Neural cell (in vitro differentiated cells): Measurements from ENCODE around the gene HIBADH. TPM values are rescaled to one million over a fixed set of nuclear protein-coding genes. Genes with fewer than 3 reads are reported as not detected.

Experiments used
- H2AFZ ChIP-seq: fragments of 200-600, 300-800 bp; sonication (generic), shearing (Covaris generic); 2 replicates; pipeline ENCODE4 v1.6.0; 2014; ENCODE audit warnings: low read depth, mild to moderate bottlenecking, antibody characterized with exemption, low read length, moderate library complexity
- H3F3A ChIP-seq: fragments of 200-600 bp; shearing (Covaris generic); 2 replicates; pipeline ENCODE4 v1.6.1; 2016; ENCODE audit warnings: mild to moderate bottlenecking, moderate library complexity, mixed read lengths, antibody characterized with exemption, low read length; ENCODE audit not compliant: insufficient read depth, poor library complexity, severe bottlenecking
- H3K27ac ChIP-seq: fragments of 200-600, 300-800 bp; sonication (generic), shearing (Covaris generic); 2 replicates; pipeline ENCODE4 v1.5.1; 2014; ENCODE audit warnings: mild to moderate bottlenecking, low read length, moderate library complexity
- H3K27me3 ChIP-seq: fragments of 300-800, 200-600 bp; sonication (generic), shearing (Covaris generic); 2 replicates; pipeline ENCODE4 v1.6.0; 2014; ENCODE audit warnings: mild to moderate bottlenecking, low read depth, low read length, moderate library complexity; ENCODE audit not compliant: insufficient read depth
- H3K36me3 ChIP-seq: fragments of 300-800, 200-600 bp; sonication (generic), shearing (Covaris generic); 2 replicates; pipeline ENCODE4 v1.5.1; 2014; ENCODE audit warnings: mild to moderate bottlenecking, antibody characterized with exemption, low read length, moderate library complexity; ENCODE audit not compliant: insufficient read depth
- H3K4me2 ChIP-seq: fragments of 300-800, 200-600 bp; sonication (generic), shearing (Covaris generic); 2 replicates; pipeline ENCODE4 v1.6.0; 2014; ENCODE audit warnings: mild to moderate bottlenecking, low read length
- H3K4me3 ChIP-seq: fragments of 300-800, 200-600 bp; sonication (generic), shearing (Covaris generic); 2 replicates; pipeline ENCODE4 v1.5.1; 2014; ENCODE audit warnings: mild to moderate bottlenecking, low read length, moderate library complexity
- H3K79me2 ChIP-seq: fragments of 200-600 bp; shearing (Covaris generic); replicated peaks from 2 replicates; pipeline ENCODE4 v1.6.0; 2014; ENCODE audit warnings: mild to moderate bottlenecking, low read length, moderate library complexity; ENCODE audit not compliant: insufficient read depth
- H3K9ac ChIP-seq: fragments of 300-800, 200-600 bp; sonication (generic), shearing (Covaris generic); 2 replicates; pipeline ENCODE4 v1.6.1; 2016; ENCODE audit warnings: mild to moderate bottlenecking, low read length, mixed read lengths
- H3K9me2 ChIP-seq: fragments of 200-600 bp; shearing (Covaris generic); 2 replicates; pipeline ENCODE4 v1.6.1; 2016; ENCODE audit warnings: mild to moderate bottlenecking, low read length, mixed read lengths; ENCODE audit not compliant: insufficient read depth
- H3K9me3 ChIP-seq: fragments of 200-600, 300-800 bp; sonication (generic), shearing (Covaris generic); 2 replicates; pipeline ENCODE4 v1.6.1; 2016; ENCODE audit warnings: mild to moderate bottlenecking, mixed run types, low read length, moderate library complexity, mixed read lengths
- H4K20me1 ChIP-seq: fragments of 200-600 bp; shearing (Covaris generic); 2 replicates; pipeline ENCODE4 v1.6.1; 2016; ENCODE audit warnings: mild to moderate bottlenecking, mixed run types; ENCODE audit not compliant: insufficient read depth
- CTCF ChIP-seq: fragments of 450-650 bp; IDR thresholded peaks from 2 replicates; pipeline ENCODE4 v1.5.1; 2014; ENCODE audit warnings: antibody characterized with exemption, mild to moderate bottlenecking, moderate library complexity; ENCODE audit not compliant: poor library complexity, severe bottlenecking
- EP300 ChIP-seq: fragments of 450-650 bp; conservative IDR thresholded peaks from 2 replicates; pipeline ENCODE4 v1.6.1; 2014; ENCODE audit warnings: antibody characterized with exemption, mild to moderate bottlenecking, moderate library complexity; ENCODE audit not compliant: poor library complexity, severe bottlenecking
- EZH2 ChIP-seq: fragments of 200-600, 300-800 bp; shearing (Covaris generic), sonication (generic); IDR thresholded peaks from 2 replicates; pipeline ENCODE4 v1.6.1; 2014; ENCODE audit warnings: antibody characterized with exemption, low read length, borderline replicate concordance, mild to moderate bottlenecking; ENCODE audit not compliant: insufficient read depth, poor library complexity, severe bottlenecking
- MXI1 ChIP-seq: fragments of 450-650 bp; conservative IDR thresholded peaks from 2 replicates; pipeline ENCODE4 v1.6.1; 2014; ENCODE audit warnings: antibody characterized with exemption, mild to moderate bottlenecking; ENCODE audit not compliant: poor library complexity, severe bottlenecking
- POLR2AphosphoS5 ChIP-seq: IDR thresholded peaks from 2 replicates; pipeline ENCODE4 v1.6.1; 2012
- RAD21 ChIP-seq: fragments of 450-650 bp; conservative IDR thresholded peaks from 2 replicates; pipeline ENCODE4 v1.6.1; 2014; ENCODE audit warnings: antibody characterized with exemption, mild to moderate bottlenecking, moderate library complexity
- SMC3 ChIP-seq: fragments of 450-650 bp; conservative IDR thresholded peaks from 2 replicates; pipeline ENCODE4 v1.6.1; 2014; ENCODE audit warnings: antibody characterized with exemption, mild to moderate bottlenecking, moderate library complexity; ENCODE audit not compliant: poor library complexity
- TAF1 ChIP-seq: IDR thresholded peaks from 2 replicates; pipeline ENCODE4 v1.6.1; 2012; ENCODE audit warnings: low read depth
- polyA plus RNA-seq: library from polyadenylated mRNA; depleted of rRNA; stranded (reverse); fragments of >200 nt; gene quantifications from 2 replicates; pipeline ENCODE4 v1.2.3, GENCODE V29; 2014
- TF ChIP-seq, protein P1 (sequence below): IDR thresholded peaks from 2 replicates; pipeline ENCODE4 v1.6.1; 2012; ENCODE audit warnings: borderline replicate concordance

The HIBADH gene
- polyA plus RNA-seq, 1 donor from 2014 or later: 14.4 TPM

GRCh38 chr7:27593226-27593625 lies 69.5 kb downstream of the HIBADH start:
- no peaks in the 10 kb centered on the region for H4K20me1 ChIP-seq
- H3K9me3 ChIP-seq: no peaks in the 10 kb centered on the region
- TF ChIP-seq POLR2AphosphoS5: no peak
- no peak for TF ChIP-seq SMC3
- no peak for TF ChIP-seq CTCF
- TF ChIP-seq, protein P1, sequence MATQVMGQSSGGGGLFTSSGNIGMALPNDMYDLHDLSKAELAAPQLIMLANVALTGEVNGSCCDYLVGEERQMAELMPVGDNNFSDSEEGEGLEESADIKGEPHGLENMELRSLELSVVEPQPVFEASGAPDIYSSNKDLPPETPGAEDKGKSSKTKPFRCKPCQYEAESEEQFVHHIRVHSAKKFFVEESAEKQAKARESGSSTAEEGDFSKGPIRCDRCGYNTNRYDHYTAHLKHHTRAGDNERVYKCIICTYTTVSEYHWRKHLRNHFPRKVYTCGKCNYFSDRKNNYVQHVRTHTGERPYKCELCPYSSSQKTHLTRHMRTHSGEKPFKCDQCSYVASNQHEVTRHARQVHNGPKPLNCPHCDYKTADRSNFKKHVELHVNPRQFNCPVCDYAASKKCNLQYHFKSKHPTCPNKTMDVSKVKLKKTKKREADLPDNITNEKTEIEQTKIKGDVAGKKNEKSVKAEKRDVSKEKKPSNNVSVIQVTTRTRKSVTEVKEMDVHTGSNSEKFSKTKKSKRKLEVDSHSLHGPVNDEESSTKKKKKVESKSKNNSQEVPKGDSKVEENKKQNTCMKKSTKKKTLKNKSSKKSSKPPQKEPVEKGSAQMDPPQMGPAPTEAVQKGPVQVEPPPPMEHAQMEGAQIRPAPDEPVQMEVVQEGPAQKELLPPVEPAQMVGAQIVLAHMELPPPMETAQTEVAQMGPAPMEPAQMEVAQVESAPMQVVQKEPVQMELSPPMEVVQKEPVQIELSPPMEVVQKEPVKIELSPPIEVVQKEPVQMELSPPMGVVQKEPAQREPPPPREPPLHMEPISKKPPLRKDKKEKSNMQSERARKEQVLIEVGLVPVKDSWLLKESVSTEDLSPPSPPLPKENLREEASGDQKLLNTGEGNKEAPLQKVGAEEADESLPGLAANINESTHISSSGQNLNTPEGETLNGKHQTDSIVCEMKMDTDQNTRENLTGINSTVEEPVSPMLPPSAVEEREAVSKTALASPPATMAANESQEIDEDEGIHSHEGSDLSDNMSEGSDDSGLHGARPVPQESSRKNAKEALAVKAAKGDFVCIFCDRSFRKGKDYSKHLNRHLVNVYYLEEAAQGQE: no peak
- no peak for TF ChIP-seq TAF1
- no peak for TF ChIP-seq EZH2
- H3K9me2 ChIP-seq: no peaks in the 10 kb centered on the region
- H3K27ac ChIP-seq: no peak overlapping the region
- H3K9ac ChIP-seq: no peak overlapping the region
- H3F3A ChIP-seq: no peaks in the 10 kb centered on the region
- H3K27me3 ChIP-seq: no peaks in the 10 kb centered on the region
- no peak overlapping the region for H2AFZ ChIP-seq
- H3K4me3 ChIP-seq: no peak overlapping the region
- no peaks in the 10 kb centered on the region for H3K79me2 ChIP-seq
- H3K4me2 ChIP-seq: no peak overlapping the region
- H3K36me3 ChIP-seq: no peaks in the 10 kb centered on the region

GRCh38 chr7:27590416-27590815 lies 72.3 kb downstream of the HIBADH start:
- Histone ChIP-seq H3K79me2 (no peaks in the 10 kb centered on the region), H4K20me1 (no peaks in the 10 kb centered on the region), H3K36me3 (no peaks in the 10 kb centered on the region), H3K4me2 (no peak overlapping the region), H3K27me3 (no peaks in the 10 kb centered on the region), H3K9me2 (no peaks in the 10 kb centered on the region), H3K9ac (no peak overlapping the region), H3K9me3 (no peaks in the 10 kb centered on the region), H3K4me3 (no peak overlapping the region), H2AFZ (no peak overlapping the region), H3F3A (no peaks in the 10 kb centered on the region), H3K27ac (no peak overlapping the region)
- TF ChIP-seq EZH2 (no peak), EP300 (no peak)

DNA sequence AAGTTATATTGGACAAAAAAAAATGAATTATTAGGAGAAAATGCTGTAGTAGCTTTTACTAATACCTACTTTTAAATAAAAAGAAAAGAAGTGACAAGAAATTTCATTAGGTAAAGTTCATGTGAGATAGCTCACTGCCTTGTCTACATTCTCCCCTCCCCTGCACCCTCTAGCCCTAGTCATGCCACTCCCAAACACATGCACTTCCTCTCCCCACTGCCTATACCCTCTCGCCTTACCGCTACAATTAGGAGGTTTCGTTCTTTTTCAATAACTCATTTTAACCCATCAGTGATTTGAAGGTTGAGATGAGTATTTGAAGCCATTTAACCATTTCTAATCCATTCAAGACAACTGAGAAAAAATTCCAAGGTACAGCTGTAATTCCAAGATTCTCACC lies 75.3 kb downstream of the HIBADH start:
- Histone ChIP-seq H4K20me1 (no peaks in the 10 kb centered on the region), H3K36me3 (no peaks in the 10 kb centered on the region), H3K9me3 (no peaks in the 10 kb centered on the region), H3F3A (no peaks in the 10 kb centered on the region), H3K9ac (no peak overlapping the region), H3K4me2 (no peak overlapping the region), H2AFZ (no peak overlapping the region), H3K79me2 (no peaks in the 10 kb centered on the region), H3K27ac (no peak overlapping the region), H3K27me3 (no peaks in the 10 kb centered on the region), H3K4me3 (no peak overlapping the region), H3K9me2 (no peaks in the 10 kb centered on the region)
- TF ChIP-seq MXI1: no peak
- TF ChIP-seq POLR2AphosphoS5: no peak
- TF ChIP-seq EP300: no peak
- TF ChIP-seq, protein P1: no peak
- no peak for TF ChIP-seq CTCF
- TF ChIP-seq RAD21: no peak
- TF ChIP-seq SMC3: no peak
- TF ChIP-seq EZH2: no peak
- TF ChIP-seq TAF1: no peak
